Measurements from ENCODE around the gene NOSTRIN.
A peak's percentile ranks its signal among the peaks of the same experiment; 100 is the strongest.

The NOSTRIN gene

DNA sequence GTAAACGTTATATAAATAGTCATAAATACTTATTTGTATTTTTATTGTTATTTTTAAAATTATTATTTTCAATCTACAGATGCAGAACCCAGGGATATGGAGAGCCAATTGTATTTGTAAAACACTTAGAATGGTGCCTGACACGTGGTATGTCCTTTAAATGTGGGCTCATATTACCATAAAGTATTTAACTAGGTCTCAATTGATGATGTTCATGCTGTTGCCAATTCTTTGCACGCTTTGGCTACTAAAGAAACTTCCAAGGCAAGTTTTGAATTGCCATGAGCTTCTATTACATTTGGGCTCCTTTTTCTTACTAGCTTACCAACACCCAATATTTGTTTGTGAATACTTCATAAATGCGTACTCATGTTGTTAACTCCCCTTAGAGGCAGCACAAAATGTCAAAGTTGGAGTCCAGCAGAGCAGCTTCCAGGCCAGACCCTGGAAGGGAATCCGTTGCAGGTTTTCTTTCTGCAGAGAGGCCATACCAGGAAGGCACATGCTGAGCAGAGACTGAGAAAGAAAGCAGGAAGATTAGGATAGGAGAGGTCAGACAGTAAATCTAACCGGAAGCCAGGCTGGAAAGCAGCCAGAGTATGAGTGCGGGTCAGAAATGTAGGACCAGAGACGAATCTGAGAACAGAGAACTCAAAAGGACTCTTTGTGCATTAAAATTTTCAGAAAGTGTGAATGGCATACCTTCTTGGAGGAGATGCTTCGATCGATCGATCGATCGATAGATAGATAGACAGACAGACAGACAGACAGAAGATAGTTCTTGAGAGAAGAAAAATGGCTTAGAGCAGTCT is 4.2 kb upstream of the NOSTRIN start:
- H3K36me3 ChIP-seq (ENCODE audit: insufficient read depth, insufficient read length, low read length): no peaks in the 10 kb centered on the region
- peaks cover 4% of the 10 kb centered on the region for H3K4me1 ChIP-seq (ENCODE audit: insufficient read depth, insufficient read length)
- H3K4me3 ChIP-seq (ENCODE audit: insufficient read length, low read depth): no peak overlapping the region
- no peaks in the 10 kb centered on the region for H3K27me3 ChIP-seq (ENCODE audit: insufficient read depth, insufficient read length)
- no peaks in the 10 kb centered on the region for H3K9me3 ChIP-seq (ENCODE audit: insufficient read depth, low read length)
- peak; percentile 36 for DNase-seq (ENCODE audit: low read depth, low spot score)
- H3K9ac ChIP-seq (ENCODE audit: insufficient read length, low read depth): no peak overlapping the region
- TF ChIP-seq YY1 (IDR thresholded peaks at IDR 0.05; ENCODE audit: insufficient read depth, insufficient read length) (no peak), SUZ12 (IDR thresholded peaks at IDR 0.05; ENCODE audit: extremely low read depth, insufficient read depth, insufficient read length) (no peak), ZNF274 (IDR thresholded peaks at IDR 0.05; ENCODE audit: low read depth, low read length) (no peak)

DNA sequence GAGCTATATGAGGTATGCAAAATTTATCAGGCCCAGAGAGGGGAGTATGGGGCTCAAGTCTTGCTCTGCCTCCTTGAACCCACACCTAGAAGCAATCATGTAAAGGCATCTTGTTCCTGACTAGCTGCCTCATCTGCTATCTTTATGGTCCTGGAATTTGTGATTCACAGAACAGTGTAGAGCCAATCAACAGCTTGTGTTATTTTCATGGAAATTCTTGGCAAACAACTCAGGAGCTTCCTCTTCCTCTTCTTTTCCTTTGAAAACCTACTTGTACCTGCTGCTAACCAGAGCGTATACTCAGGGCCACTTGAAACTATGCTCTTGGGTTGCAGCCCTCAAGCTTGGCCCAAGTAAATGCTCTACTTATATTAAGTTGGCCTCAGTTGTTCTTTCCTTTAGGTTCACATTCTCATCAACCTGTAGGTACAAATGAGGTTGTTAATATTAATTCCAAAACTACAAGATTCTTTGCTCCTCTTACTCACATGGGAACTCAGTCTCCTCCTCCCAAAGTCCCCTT is 3.5 kb upstream of the NOSTRIN start:
- Histone ChIP-seq H3K9me3 (ENCODE audit: insufficient read depth, low read length) (no peaks in the 10 kb centered on the region), H3K27me3 (ENCODE audit: insufficient read depth, insufficient read length) (no peaks in the 10 kb centered on the region), H3K9ac (ENCODE audit: insufficient read length, low read depth) (no peak overlapping the region), H3K36me3 (ENCODE audit: insufficient read depth, insufficient read length, low read length) (no peaks in the 10 kb centered on the region), H3K4me3 (ENCODE audit: insufficient read length, low read depth) (no peak overlapping the region), H3K4me1 (ENCODE audit: insufficient read depth, insufficient read length) (peaks cover 4% of the 10 kb centered on the region)
- TF ChIP-seq ZNF274 (IDR thresholded peaks at IDR 0.05; ENCODE audit: low read depth, low read length) (no peak), YY1 (IDR thresholded peaks at IDR 0.05; ENCODE audit: insufficient read depth, insufficient read length) (no peak), SUZ12 (IDR thresholded peaks at IDR 0.05; ENCODE audit: extremely low read depth, insufficient read depth, insufficient read length) (no peak)
- DNase-seq (ENCODE audit: low read depth, low spot score): no peak

DNA sequence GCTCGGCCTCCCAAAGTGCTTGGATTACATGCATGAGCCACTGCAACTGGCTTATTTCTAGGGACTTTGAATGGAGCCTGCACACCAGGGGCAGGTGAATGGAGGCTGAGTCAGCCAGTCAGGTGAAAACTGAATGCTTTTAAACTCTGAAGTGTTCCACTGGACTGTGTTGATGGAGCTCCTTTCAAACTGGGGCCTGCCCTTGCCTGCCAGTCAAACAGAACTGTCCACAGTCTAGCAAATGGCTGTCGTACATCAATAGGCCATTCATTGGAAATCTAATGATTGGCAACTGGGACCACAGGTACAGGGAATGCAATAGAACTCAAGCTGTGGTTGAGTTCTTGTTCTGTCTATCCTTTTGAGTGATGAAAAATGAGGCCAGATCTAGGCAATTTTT is 966 bp upstream of the NOSTRIN start:
- no peaks in the 10 kb centered on the region for H3K36me3 ChIP-seq (ENCODE audit: insufficient read depth, insufficient read length, low read length)
- DNase-seq (ENCODE audit: low read depth, low spot score): no peak
- peaks cover 4% of the 10 kb centered on the region for H3K4me1 ChIP-seq (ENCODE audit: insufficient read depth, insufficient read length)
- no peak overlapping the region for H3K4me3 ChIP-seq (ENCODE audit: insufficient read length, low read depth)
- H3K9me3 ChIP-seq (ENCODE audit: insufficient read depth, low read length): no peaks in the 10 kb centered on the region
- no peaks in the 10 kb centered on the region for H3K27me3 ChIP-seq (ENCODE audit: insufficient read depth, insufficient read length)
- TF ChIP-seq YY1 (IDR thresholded peaks at IDR 0.05; ENCODE audit: insufficient read depth, insufficient read length) (no peak), SUZ12 (IDR thresholded peaks at IDR 0.05; ENCODE audit: extremely low read depth, insufficient read depth, insufficient read length) (no peak), ZNF274 (IDR thresholded peaks at IDR 0.05; ENCODE audit: low read depth, low read length) (no peak)
- H3K9ac ChIP-seq (ENCODE audit: insufficient read length, low read depth): no peak overlapping the region

- no peak for TF ChIP-seq YY1 (IDR thresholded peaks at IDR 0.05; ENCODE audit: insufficient read depth, insufficient read length)
- no peak for TF ChIP-seq SUZ12 (IDR thresholded peaks at IDR 0.05; ENCODE audit: extremely low read depth, insufficient read depth, insufficient read length)
- no peak for TF ChIP-seq ZNF274 (IDR thresholded peaks at IDR 0.05; ENCODE audit: low read depth, low read length)
- Histone ChIP-seq H3K9me3 (ENCODE audit: insufficient read depth, low read length) (no peaks in the 10 kb centered on the region), H3K9ac (ENCODE audit: insufficient read length, low read depth) (no peak overlapping the region), H3K4me1 (ENCODE audit: insufficient read depth, insufficient read length) (peaks cover 4% of the 10 kb centered on the region), H3K4me3 (ENCODE audit: insufficient read length, low read depth) (no peak overlapping the region), H3K36me3 (ENCODE audit: insufficient read depth, insufficient read length, low read length) (no peaks in the 10 kb centered on the region), H3K27me3 (ENCODE audit: insufficient read depth, insufficient read length) (no peaks in the 10 kb centered on the region)
- no peak for DNase-seq (ENCODE audit: low read depth, low spot score)
Observed at GRCh38 chr2:168802859-168803725, 655 bp downstream of the NOSTRIN start.

- Histone ChIP-seq H3K9me3 (ENCODE audit: insufficient read depth, low read length) (no peaks in the 10 kb centered on the region), H3K36me3 (ENCODE audit: insufficient read depth, insufficient read length, low read length) (no peaks in the 10 kb centered on the region), H3K4me3 (ENCODE audit: insufficient read length, low read depth) (no peak overlapping the region), H3K4me1 (ENCODE audit: insufficient read depth, insufficient read length) (peaks cover 4% of the 10 kb centered on the region), H3K27me3 (ENCODE audit: insufficient read depth, insufficient read length) (no peaks in the 10 kb centered on the region), H3K9ac (ENCODE audit: insufficient read length, low read depth) (no peak overlapping the region)
- DNase-seq (ENCODE audit: low read depth, low spot score): no peak
- TF ChIP-seq SUZ12 (IDR thresholded peaks at IDR 0.05; ENCODE audit: extremely low read depth, insufficient read depth, insufficient read length): no peak
- TF ChIP-seq YY1 (IDR thresholded peaks at IDR 0.05; ENCODE audit: insufficient read depth, insufficient read length): no peak
- no peak for TF ChIP-seq ZNF274 (IDR thresholded peaks at IDR 0.05; ENCODE audit: low read depth, low read length)
Observed at GRCh38 chr2:168804214-168804613, 1.8 kb downstream of the NOSTRIN start.

GRCh38 chr2:168805615-168806014 is 3.2 kb downstream of the NOSTRIN start:
- no peak overlapping the region for H3K9ac ChIP-seq (ENCODE audit: insufficient read length, low read depth)
- H3K27me3 ChIP-seq (ENCODE audit: insufficient read depth, insufficient read length): no peaks in the 10 kb centered on the region
- H3K4me1 ChIP-seq (ENCODE audit: insufficient read depth, insufficient read length): peaks cover 8% of the 10 kb centered on the region
- no peak for TF ChIP-seq SUZ12 (IDR thresholded peaks at IDR 0.05; ENCODE audit: extremely low read depth, insufficient read depth, insufficient read length)
- TF ChIP-seq ZNF274 (IDR thresholded peaks at IDR 0.05; ENCODE audit: low read depth, low read length): no peak
- TF ChIP-seq YY1 (IDR thresholded peaks at IDR 0.05; ENCODE audit: insufficient read depth, insufficient read length): no peak
- H3K9me3 ChIP-seq (ENCODE audit: insufficient read depth, low read length): no peaks in the 10 kb centered on the region
- no peak for DNase-seq (ENCODE audit: low read depth, low spot score)
- no peak overlapping the region for H3K4me3 ChIP-seq (ENCODE audit: insufficient read length, low read depth)
- no peaks in the 10 kb centered on the region for H3K36me3 ChIP-seq (ENCODE audit: insufficient read depth, insufficient read length, low read length)

DNA sequence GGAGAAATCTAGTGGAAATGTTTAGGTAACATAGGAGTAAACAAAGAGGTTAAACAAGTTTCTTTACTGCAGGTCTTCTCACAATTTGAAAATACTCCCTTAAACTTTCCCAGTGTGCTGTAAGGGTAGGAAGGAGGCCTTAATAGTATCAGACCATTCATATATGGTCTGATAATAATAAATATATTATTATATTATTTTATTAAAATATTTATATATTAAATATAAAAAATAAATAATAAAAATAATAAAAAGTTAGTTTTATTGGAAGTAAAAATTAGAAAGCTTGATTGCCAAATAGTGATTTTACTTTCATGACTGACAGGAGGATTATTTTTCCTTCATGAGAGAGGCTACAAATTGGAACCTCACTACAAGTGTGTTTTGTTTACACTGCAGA is 7.1 kb downstream of the NOSTRIN start:
- H3K9ac ChIP-seq (ENCODE audit: insufficient read length, low read depth): no peak overlapping the region
- peaks cover 5% of the 10 kb centered on the region for H3K4me1 ChIP-seq (ENCODE audit: insufficient read depth, insufficient read length)
- DNase-seq (ENCODE audit: low read depth, low spot score): no peak
- no peaks in the 10 kb centered on the region for H3K36me3 ChIP-seq (ENCODE audit: insufficient read depth, insufficient read length, low read length)
- TF ChIP-seq SUZ12 (IDR thresholded peaks at IDR 0.05; ENCODE audit: extremely low read depth, insufficient read depth, insufficient read length) (no peak), ZNF274 (IDR thresholded peaks at IDR 0.05; ENCODE audit: low read depth, low read length) (no peak), YY1 (IDR thresholded peaks at IDR 0.05; ENCODE audit: insufficient read depth, insufficient read length) (no peak)
- no peaks in the 10 kb centered on the region for H3K9me3 ChIP-seq (ENCODE audit: insufficient read depth, low read length)
- H3K27me3 ChIP-seq (ENCODE audit: insufficient read depth, insufficient read length): no peaks in the 10 kb centered on the region
- H3K4me3 ChIP-seq (ENCODE audit: insufficient read length, low read depth): no peak overlapping the region

Measured in NT2/D1 (cell line).